ENCODE measurements around the gene TXNDC5. TPM values are rescaled to one million over a fixed set of nuclear protein-coding genes. Genes with fewer than 3 reads are reported as not detected.

TXNDC5 gene
- total RNA-seq, 1 donor from 2014 or later = 42.0 TPM

Other genes starting within 250 kb of the TXNDC5 start
- 1.6 TPM for gene BMP6, start 184.7 kb downstream of the TXNDC5 start, total RNA-seq
- gene BLOC1S5, start 153.6 kb upstream of the TXNDC5 start, total RNA-seq = 8.1 TPM
- 13.3 TPM for gene EEF1E1, start 191.8 kb upstream of the TXNDC5 start, total RNA-seq